GM23338 (cell line): Measurements from ENCODE around the gene PDE3A. TPM values are rescaled to one million over a fixed set of nuclear protein-coding genes. Genes with fewer than 3 reads are reported as not detected.

ENCODE experiments used
- ATAC-seq: fragments of 200-7000 bp; cut with Tn5 transposase; 3 replicates; pipeline ENCODE4 v1.9.1; 2020
- DNase-seq: peaks from one replicate; pipeline ENCODE4 v3.0.0-alpha.2; 2015; ENCODE audit warnings: low spot score
- H2AFZ ChIP-seq: fragments of 200-600 bp; sonication (generic); 2 replicates; pipeline ENCODE4 v1.8.0; 2016; ENCODE audit warnings: antibody characterized with exemption, mild to moderate bottlenecking, moderate library complexity
- H3F3A ChIP-seq: fragments of 200-600 bp; sonication (generic); replicated peaks from 2 replicates; pipeline ENCODE4 v1.8.0; 2017; ENCODE audit warnings: antibody characterized with exemption, mixed run types, low read depth
- H3K27ac ChIP-seq: fragments of 200-600 bp; sonication (generic); 2 replicates; pipeline ENCODE4 v1.6.1; 2016; ENCODE audit warnings: low read depth
- H3K27me3 ChIP-seq: fragments of 200-600 bp; sonication (generic); 2 replicates; pipeline ENCODE4 v1.8.0; 2016; ENCODE audit warnings: mild to moderate bottlenecking, mixed run types, moderate library complexity; ENCODE audit not compliant: insufficient read depth
- H3K36me3 ChIP-seq: fragments of 200-600 bp; sonication (generic); 2 replicates; pipeline ENCODE4 v1.8.0; 2016; ENCODE audit warnings: mild to moderate bottlenecking; ENCODE audit not compliant: insufficient read depth
- H3K4me1 ChIP-seq: fragments of 200-600 bp; sonication (generic); 2 replicates; pipeline ENCODE4 v1.8.0; 2016; ENCODE audit warnings: mild to moderate bottlenecking, moderate library complexity; ENCODE audit not compliant: insufficient read depth
- H3K4me2 ChIP-seq: fragments of 200-600 bp; sonication (generic); 2 replicates; pipeline ENCODE4 v1.7.1; 2017; ENCODE audit warnings: mixed run types
- H3K4me3 ChIP-seq: fragments of 200-600 bp; sonication (generic); 2 replicates; pipeline ENCODE4 v1.6.1; 2016; ENCODE audit warnings: mixed run types
- H3K79me2 ChIP-seq: fragments of 200-600 bp; sonication (generic); replicated peaks from 2 replicates; pipeline ENCODE4 v1.8.0; 2017; ENCODE audit warnings: mild to moderate bottlenecking; ENCODE audit not compliant: insufficient read depth
- H3K9me2 ChIP-seq: fragments of 200-600 bp; sonication (generic); 2 replicates; pipeline ENCODE4 v1.8.0; 2017; ENCODE audit not compliant: insufficient read depth
- H4K20me1 ChIP-seq: fragments of 200-600 bp; sonication (generic); replicated peaks from 2 replicates; pipeline ENCODE4 v1.8.0; 2017; ENCODE audit warnings: mild to moderate bottlenecking; ENCODE audit not compliant: insufficient read depth
- H3K27ac Mint-ChIP-seq: 2 replicates; pipeline ENCODE4 v1.8.0; 2020; ENCODE audit warnings: inconsistent platforms, mild to moderate bottlenecking, moderate library complexity, mixed read lengths
- H3K27me3 Mint-ChIP-seq: 3 replicates; pipeline ENCODE4 v1.8.0; 2022; ENCODE audit warnings: low read depth, mild to moderate bottlenecking, moderate library complexity, mixed read lengths, inconsistent platforms; ENCODE audit not compliant: insufficient read depth, poor library complexity
- H3K36me3 Mint-ChIP-seq: 3 replicates; pipeline ENCODE4 v1.8.0; 2021; ENCODE audit warnings: low read depth, mild to moderate bottlenecking, inconsistent platforms, moderate library complexity, mixed read lengths
- H3K4me1 Mint-ChIP-seq: 3 replicates; pipeline ENCODE4 v1.8.0; 2020; ENCODE audit warnings: mild to moderate bottlenecking, inconsistent platforms, mixed read lengths
- H3K4me3 Mint-ChIP-seq: 3 replicates; pipeline ENCODE4 v1.8.0; 2021; ENCODE audit warnings: moderate library complexity, mild to moderate bottlenecking, inconsistent platforms, mixed read lengths
- H3K9me3 Mint-ChIP-seq: 3 replicates; pipeline ENCODE4 v1.8.0; 2020; ENCODE audit warnings: moderate library complexity, mild to moderate bottlenecking, inconsistent platforms, mixed read lengths
- CREB1 ChIP-seq: fragments of 250-450 bp; sonication (Bioruptor Pico); IDR thresholded peaks from 2 replicates; pipeline ENCODE4 v1.5.0; 2020; ENCODE audit warnings: low read depth, mild to moderate bottlenecking, moderate library complexity
- CTCF ChIP-seq, 2 experiments: fragments of 200-600 bp in 1 of 2; sonication (generic) in 1 of 2; conservative IDR thresholded peaks; 2 replicates each; pipeline versions ENCODE4 v1.5.1 to v1.6.1; 2016 to 2017; ENCODE audit warnings: antibody characterized with exemption in 2 of 2, low read depth in 2 of 2, mild to moderate bottlenecking in 2 of 2, moderate library complexity in 1 of 2
- EZH2 ChIP-seq: fragments of 200-600 bp; sonication (generic); IDR thresholded peaks from one replicate; pipeline ENCODE4 v1.8.0; 2017; ENCODE audit warnings: antibody characterized with exemption, mild to moderate bottlenecking, low read depth; ENCODE audit not compliant: unreplicated experiment
- EZH2phosphoT487 ChIP-seq: fragments of 200-600 bp; sonication (generic); IDR thresholded peaks from one replicate; pipeline ENCODE4 v1.8.1; 2018; ENCODE audit warnings: antibody characterized with exemption; ENCODE audit not compliant: unreplicated experiment
- JUNB ChIP-seq: IDR thresholded peaks from one replicate; pipeline ENCODE4 v1.6.1; 2016; ENCODE audit warnings: antibody characterized with exemption; ENCODE audit not compliant: unreplicated experiment
- NANOG ChIP-seq: IDR thresholded peaks from 2 replicates; pipeline ENCODE4 v1.6.1; 2016; ENCODE audit warnings: antibody characterized with exemption, borderline replicate concordance
- ZNF114 ChIP-seq: fragments of 250-450 bp; sonication (Bioruptor Pico); IDR thresholded peaks from 2 replicates; pipeline ENCODE4 v1.5.0; 2020; ENCODE audit warnings: mild to moderate bottlenecking, moderate library complexity
- ZNF462 ChIP-seq: fragments of 250-450 bp; sonication (Bioruptor Pico); IDR thresholded peaks from 2 replicates; pipeline ENCODE4 v1.5.0; 2020; ENCODE audit warnings: mild to moderate bottlenecking, moderate library complexity
- polyA plus RNA-seq: library from polyadenylated mRNA; unstranded; fragments of >200 nt; fragmentation: Nextera tagmentation; extraction: Ambion mirVana; gene quantifications from 2 replicates; pipeline ENCODE4 v1.2.1, GENCODE V29; 2016
- total RNA-seq: library from RNA; depleted of rRNA; stranded (reverse); fragments of >200 nt; shearing (Covaris generic); gene quantifications from 2 replicates; pipeline ENCODE4 v1.2.3, GENCODE V29; 2014
- TF ChIP-seq, protein P1 (sequence below): IDR thresholded peaks from 2 replicates; pipeline ENCODE4 v1.6.1; 2016; ENCODE audit warnings: antibody characterized with exemption
- TF ChIP-seq, protein P2 (sequence below): IDR thresholded peaks from one replicate; pipeline ENCODE4 v1.6.1; 2018; ENCODE audit warnings: antibody characterized with exemption; ENCODE audit not compliant: unreplicated experiment

Gene PDE3A
- total and polyA plus RNA-seq, 2 experiments from 2014 or later: 2.7 to 9.2 TPM

GRCh38 chr12:20450591-20451180 lies 82.3 kb downstream of the PDE3A start (continued):
- TF ChIP-seq ZNF462: no peak
- TF ChIP-seq JUNB: no peak
- TF ChIP-seq NANOG: no peak

- Histone ChIP-seq H3F3A (no peaks in the 10 kb centered on the region; the same call in 1 of the 2 replicates), H2AFZ (no peak overlapping the region), H3K4me3 (no peak overlapping the region), H3K79me2 (no peaks in the 10 kb centered on the region), H3K9me2 (no peaks in the 10 kb centered on the region), H3K4me2 (no peak overlapping the region), H3K4me1 (peaks cover 55% of the 10 kb centered on the region), H3K27me3 (no peaks in the 10 kb centered on the region), H3K36me3 (no peaks in the 10 kb centered on the region), H3K27ac (no peak overlapping the region), H4K20me1 (no peaks in the 10 kb centered on the region)
- Mint-ChIP-seq H3K36me3 (no peaks in the 10 kb centered on the region), H3K4me1 (peaks cover 32% of the 10 kb centered on the region), H3K4me3 (no peak overlapping the region), H3K9me3 (no peaks in the 10 kb centered on the region), H3K27ac (no peak overlapping the region), H3K27me3 (no peaks in the 10 kb centered on the region)
- no peak for ATAC-seq
- DNase-seq: no peak
- no peak for TF ChIP-seq ZNF114 (CRISPR knock-in tag)
- no peak for TF ChIP-seq EZH2phosphoT487
- no peak for TF ChIP-seq EZH2
- TF ChIP-seq, protein P1, sequence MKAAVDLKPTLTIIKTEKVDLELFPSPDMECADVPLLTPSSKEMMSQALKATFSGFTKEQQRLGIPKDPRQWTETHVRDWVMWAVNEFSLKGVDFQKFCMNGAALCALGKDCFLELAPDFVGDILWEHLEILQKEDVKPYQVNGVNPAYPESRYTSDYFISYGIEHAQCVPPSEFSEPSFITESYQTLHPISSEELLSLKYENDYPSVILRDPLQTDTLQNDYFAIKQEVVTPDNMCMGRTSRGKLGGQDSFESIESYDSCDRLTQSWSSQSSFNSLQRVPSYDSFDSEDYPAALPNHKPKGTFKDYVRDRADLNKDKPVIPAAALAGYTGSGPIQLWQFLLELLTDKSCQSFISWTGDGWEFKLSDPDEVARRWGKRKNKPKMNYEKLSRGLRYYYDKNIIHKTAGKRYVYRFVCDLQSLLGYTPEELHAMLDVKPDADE: no peak
- TF ChIP-seq, protein P2, sequence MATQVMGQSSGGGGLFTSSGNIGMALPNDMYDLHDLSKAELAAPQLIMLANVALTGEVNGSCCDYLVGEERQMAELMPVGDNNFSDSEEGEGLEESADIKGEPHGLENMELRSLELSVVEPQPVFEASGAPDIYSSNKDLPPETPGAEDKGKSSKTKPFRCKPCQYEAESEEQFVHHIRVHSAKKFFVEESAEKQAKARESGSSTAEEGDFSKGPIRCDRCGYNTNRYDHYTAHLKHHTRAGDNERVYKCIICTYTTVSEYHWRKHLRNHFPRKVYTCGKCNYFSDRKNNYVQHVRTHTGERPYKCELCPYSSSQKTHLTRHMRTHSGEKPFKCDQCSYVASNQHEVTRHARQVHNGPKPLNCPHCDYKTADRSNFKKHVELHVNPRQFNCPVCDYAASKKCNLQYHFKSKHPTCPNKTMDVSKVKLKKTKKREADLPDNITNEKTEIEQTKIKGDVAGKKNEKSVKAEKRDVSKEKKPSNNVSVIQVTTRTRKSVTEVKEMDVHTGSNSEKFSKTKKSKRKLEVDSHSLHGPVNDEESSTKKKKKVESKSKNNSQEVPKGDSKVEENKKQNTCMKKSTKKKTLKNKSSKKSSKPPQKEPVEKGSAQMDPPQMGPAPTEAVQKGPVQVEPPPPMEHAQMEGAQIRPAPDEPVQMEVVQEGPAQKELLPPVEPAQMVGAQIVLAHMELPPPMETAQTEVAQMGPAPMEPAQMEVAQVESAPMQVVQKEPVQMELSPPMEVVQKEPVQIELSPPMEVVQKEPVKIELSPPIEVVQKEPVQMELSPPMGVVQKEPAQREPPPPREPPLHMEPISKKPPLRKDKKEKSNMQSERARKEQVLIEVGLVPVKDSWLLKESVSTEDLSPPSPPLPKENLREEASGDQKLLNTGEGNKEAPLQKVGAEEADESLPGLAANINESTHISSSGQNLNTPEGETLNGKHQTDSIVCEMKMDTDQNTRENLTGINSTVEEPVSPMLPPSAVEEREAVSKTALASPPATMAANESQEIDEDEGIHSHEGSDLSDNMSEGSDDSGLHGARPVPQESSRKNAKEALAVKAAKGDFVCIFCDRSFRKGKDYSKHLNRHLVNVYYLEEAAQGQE: no peak
- TF ChIP-seq CTCF (conservative IDR thresholded peaks at IDR 0.05; ENCODE audit: low read depth in 2 of 2): no peak
- no peak for TF ChIP-seq CREB1 (CRISPR knock-in tag)
Observed at GRCh38 chr12:20451761-20452160, 83.4 kb downstream of the PDE3A start.
